ENCODE data around the gene CEP128. TPM values are rescaled to one million over a fixed set of nuclear protein-coding genes. Genes with fewer than 3 reads are reported as not detected.

The CEP128 gene
- total RNA-seq, 2 experiments from 2014 or later = 24.7 to 26.0 TPM

DNA sequence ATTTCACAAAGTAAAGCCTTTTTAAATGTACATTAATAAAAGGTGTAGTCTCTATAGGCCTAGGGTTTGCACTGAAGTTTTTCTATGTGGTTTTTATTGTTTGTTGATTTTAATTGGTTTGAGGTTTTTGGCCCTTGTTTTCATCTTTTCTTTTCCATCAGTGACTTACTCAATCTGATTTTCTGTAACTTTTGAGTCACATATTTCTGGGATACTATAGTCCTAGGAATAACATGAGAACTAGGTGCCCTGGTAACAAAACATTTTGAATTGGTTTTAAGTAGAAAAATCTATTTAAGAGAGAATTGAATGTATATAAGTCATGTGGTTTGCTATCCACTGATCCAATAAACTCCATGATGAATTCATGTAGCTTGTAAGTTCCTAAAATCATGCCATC lies 311.9 kb downstream of the CEP128 start:
- ChIA-PET POLR2A (no interaction called here), CTCF (no interaction called here)
- H3K9me3 Mint-ChIP-seq = peaks cover 3% of the 10 kb centered on the region
- H3K36me3 Mint-ChIP-seq (ENCODE audit: low read depth) = no peaks in the 10 kb centered on the region
- H3K27ac Mint-ChIP-seq = no peak overlapping the region
- DNase-seq = no peak
- H3K4me1 Mint-ChIP-seq = no peaks in the 10 kb centered on the region
- H3K4me3 Mint-ChIP-seq = no peak overlapping the region
- no peaks in the 10 kb centered on the region for H3K27me3 Mint-ChIP-seq

DNA sequence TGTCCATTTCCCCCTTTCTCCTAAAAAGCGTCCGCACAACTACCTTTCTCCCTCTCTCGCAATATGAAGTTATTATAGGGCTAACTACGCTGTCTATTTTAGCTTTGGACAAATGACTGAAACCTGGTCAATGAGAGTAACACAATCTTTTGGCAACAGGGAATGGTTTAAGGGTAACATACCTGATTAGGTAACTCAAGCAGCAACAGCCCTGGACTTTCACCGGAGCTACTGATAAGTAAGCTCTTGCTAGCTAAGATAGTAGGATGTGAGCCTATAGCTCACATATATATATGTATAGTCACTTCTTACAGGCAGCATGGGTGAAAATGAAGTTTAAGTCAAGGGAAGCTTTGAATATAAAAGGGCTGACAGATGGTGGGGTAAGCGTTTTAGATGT lies 313.0 kb downstream of the CEP128 start:
- Mint-ChIP-seq H3K36me3 (ENCODE audit: low read depth) (no peaks in the 10 kb centered on the region), H3K9me3 (peaks cover 11% of the 10 kb centered on the region), H3K4me1 (no peaks in the 10 kb centered on the region), H3K4me3 (no peak overlapping the region), H3K27me3 (no peaks in the 10 kb centered on the region), H3K27ac (no peak overlapping the region)
- ChIA-PET POLR2A (no interaction called here), CTCF (no interaction called here)
- DNase-seq = no peak

DNA sequence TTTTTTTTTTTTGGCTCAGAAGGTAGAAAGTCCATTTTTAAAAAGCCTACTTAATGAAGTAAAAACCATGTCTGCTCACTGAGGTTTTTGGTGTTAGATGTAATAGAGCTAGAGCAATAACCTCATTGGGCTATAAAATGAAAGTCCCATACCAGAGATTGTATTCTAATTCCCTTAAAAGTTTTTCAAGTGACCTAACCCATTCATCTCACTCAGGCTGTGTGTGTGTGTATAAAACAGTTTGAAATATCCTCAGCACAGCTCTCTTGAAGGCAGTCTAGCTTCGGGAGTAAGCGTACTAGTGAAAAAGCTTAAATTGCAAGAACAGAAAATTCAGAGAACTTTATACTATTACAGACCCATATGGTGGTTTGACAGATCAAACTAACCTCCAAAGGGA lies 313.8 kb downstream of the CEP128 start:
- no peaks in the 10 kb centered on the region for H3K4me1 Mint-ChIP-seq
- peaks cover 11% of the 10 kb centered on the region for H3K9me3 Mint-ChIP-seq
- H3K27me3 Mint-ChIP-seq = no peaks in the 10 kb centered on the region
- ChIA-PET CTCF (no interaction called here), POLR2A (no interaction called here)
- H3K36me3 Mint-ChIP-seq (ENCODE audit: low read depth) = no peaks in the 10 kb centered on the region
- H3K4me3 Mint-ChIP-seq = no peak overlapping the region
- no peak for DNase-seq
- H3K27ac Mint-ChIP-seq = no peak overlapping the region

DNA sequence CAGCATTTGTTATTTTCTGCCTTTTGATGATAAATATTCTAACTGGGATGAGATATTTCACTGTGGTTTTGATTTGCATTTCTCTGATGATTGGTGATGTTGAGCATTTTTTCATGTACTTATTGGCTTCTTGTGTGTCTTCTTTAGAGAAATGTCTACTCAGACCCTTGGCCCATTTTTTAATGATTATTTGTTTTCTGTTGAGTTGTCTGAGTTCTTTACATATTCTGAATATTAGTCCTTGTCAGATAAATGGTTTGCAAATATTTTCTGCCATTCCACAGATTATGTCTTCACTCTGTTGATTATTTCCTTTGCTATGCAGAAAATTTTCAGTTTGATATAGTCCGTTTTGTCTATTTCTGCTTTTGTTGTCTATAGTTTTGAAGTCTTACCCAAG lies 317.0 kb downstream of the CEP128 start:
- no peaks in the 10 kb centered on the region for H3K27me3 Mint-ChIP-seq
- CTCF ChIA-PET = no interaction called here
- H3K27ac Mint-ChIP-seq = no peak overlapping the region

DNA sequence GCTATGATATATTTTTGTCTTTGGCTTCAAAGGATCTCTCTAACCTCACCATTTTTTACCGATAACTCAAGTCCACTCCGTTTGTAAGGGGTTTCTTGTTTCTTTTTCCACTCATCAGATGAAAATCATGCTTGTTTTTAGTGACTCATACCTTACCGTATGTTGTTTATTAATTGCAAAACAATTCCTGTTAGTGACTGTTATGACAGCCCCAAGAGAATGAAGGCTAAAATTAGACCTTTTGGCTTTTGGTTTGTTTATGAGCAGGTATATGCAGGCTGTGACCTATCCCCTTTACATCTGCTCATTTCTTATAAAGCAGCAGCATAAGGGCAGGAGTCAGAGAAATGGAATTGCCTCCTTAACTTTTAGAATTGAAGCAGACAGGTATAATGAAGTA lies 319.8 kb downstream of the CEP128 start:
- ChIA-PET CTCF (no interaction called here), POLR2A (no interaction called here)
- no peaks in the 10 kb centered on the region for H3K36me3 Mint-ChIP-seq (ENCODE audit: low read depth)
- H3K27me3 Mint-ChIP-seq = no peaks in the 10 kb centered on the region
- DNase-seq = no peak
- peaks cover 11% of the 10 kb centered on the region for H3K9me3 Mint-ChIP-seq
- H3K27ac Mint-ChIP-seq = no peak overlapping the region
- H3K4me3 Mint-ChIP-seq = no peak overlapping the region
- H3K4me1 Mint-ChIP-seq = no peaks in the 10 kb centered on the region

More for the DNA sequence above, 317.0 kb downstream of the CEP128 start:
- DNase-seq = no peak
- Mint-ChIP-seq H3K4me1 (no peaks in the 10 kb centered on the region), H3K36me3 (ENCODE audit: low read depth) (no peaks in the 10 kb centered on the region), H3K4me3 (no peak overlapping the region), H3K9me3 (peaks cover 11% of the 10 kb centered on the region)
- POLR2A ChIA-PET = no interaction called here

DNA sequence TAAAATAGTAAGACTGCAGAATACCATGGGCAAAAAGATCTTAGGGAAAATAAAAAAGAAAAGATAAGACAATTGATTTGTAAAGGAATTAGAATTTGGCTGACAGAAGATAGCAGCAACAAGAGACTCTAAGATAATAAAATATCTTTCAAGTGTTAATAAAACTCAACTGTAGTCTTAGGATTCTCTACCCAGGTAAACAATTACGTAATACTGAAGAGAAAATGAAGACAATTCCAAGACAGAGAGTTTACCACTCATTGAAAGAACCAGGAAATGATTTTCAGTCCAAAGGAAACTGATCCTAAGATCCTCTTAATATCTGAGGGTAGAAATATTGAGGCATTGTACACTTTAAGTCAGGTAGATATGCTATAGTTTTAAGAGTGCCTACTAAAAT lies 321.1 kb downstream of the CEP128 start:
- Mint-ChIP-seq H3K4me1 (no peaks in the 10 kb centered on the region), H3K4me3 (no peak overlapping the region), H3K27ac (no peak overlapping the region), H3K9me3 (peaks cover 8% of the 10 kb centered on the region), H3K36me3 (ENCODE audit: low read depth) (no peaks in the 10 kb centered on the region), H3K27me3 (no peaks in the 10 kb centered on the region)
- CTCF ChIA-PET = no interaction called here
- DNase-seq = no peak
- POLR2A ChIA-PET = no interaction called here

DNA sequence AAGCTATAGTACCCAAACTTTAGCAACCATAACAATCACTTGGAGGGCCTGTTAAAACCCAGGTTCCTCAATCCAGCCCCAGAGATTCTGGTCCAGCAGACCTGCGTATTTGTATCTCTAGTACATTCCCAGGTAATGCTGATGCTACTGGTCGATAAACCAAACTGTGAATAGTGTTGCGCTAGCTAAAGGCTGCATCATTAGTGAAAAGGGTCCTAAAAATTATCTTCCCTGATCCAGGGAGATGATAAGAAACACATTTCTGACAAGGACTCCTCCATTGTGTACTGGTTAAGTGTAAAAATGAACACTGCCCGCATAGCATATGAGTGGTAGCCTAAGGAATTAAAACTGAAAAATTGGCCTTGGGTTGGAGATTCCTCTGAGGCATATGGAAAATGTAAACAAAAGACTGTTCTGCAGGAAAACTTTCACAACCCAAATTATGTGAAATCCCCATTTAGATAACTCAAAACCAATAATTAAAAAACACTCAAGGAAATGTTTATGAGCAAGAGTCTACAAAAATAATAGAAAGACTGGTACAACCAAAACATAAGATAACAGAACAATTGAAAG lies 322.7 kb downstream of the CEP128 start:
- CTCF ChIA-PET = interaction anchor here (0.7 kb wide), 1 partner anchor 999 kb away, joined by 5 read pairs; no protein-coding TSS in a partner anchor
- DNase-seq = no peak

DNA sequence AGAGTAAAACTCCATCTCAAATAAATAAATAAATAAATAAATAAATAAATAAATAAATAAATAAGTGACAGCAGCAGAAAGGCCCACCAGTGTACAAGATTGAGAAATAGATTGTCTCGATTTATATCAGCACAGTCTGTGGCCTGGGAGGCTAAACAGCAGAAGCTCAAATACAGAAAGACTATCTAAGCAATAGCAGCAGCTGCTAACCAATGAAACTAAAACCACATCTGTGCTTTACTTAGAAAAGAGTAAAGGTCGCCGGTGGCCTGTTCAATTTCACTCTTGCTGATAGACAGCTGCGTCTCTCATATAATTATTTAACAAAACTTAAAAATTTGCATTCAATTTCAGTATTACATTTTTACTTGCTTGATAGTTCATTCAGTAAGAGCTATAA lies 325.7 kb downstream of the CEP128 start:
- H3K36me3 Mint-ChIP-seq (ENCODE audit: low read depth) = no peaks in the 10 kb centered on the region
- H3K4me1 Mint-ChIP-seq = no peaks in the 10 kb centered on the region
- ChIA-PET CTCF (no interaction called here), POLR2A (no interaction called here)
- H3K27ac Mint-ChIP-seq = no peak overlapping the region
- H3K27me3 Mint-ChIP-seq = no peaks in the 10 kb centered on the region
- no peak for DNase-seq
- H3K4me3 Mint-ChIP-seq = no peak overlapping the region
- H3K9me3 Mint-ChIP-seq = no peaks in the 10 kb centered on the region

More for the DNA sequence above, 322.7 kb downstream of the CEP128 start:
- Mint-ChIP-seq H3K9me3 (peaks cover 1% of the 10 kb centered on the region), H3K27me3 (no peaks in the 10 kb centered on the region), H3K27ac (no peak overlapping the region), H3K36me3 (ENCODE audit: low read depth) (no peaks in the 10 kb centered on the region), H3K4me1 (no peaks in the 10 kb centered on the region), H3K4me3 (no peak overlapping the region)
- POLR2A ChIA-PET = no interaction called here

DNA sequence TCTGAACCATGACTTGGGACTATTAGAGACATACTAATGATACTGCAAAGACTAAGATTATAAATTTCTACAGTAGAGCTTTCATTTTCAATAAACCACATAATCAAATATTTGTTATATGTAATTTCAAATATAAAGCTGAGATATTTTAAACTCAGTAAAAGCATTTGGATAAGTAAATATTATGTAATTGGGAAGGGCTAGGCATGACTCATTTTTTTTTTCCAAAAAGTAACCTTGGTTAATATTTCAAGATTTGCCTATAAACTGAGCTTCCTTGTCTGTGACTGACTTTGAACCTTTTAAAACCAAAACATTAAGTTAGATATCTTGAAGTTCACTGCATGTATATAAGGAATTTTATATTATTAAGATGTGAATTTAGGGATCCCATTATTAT lies 332.5 kb downstream of the CEP128 start:
- Mint-ChIP-seq H3K36me3 (ENCODE audit: low read depth) (no peaks in the 10 kb centered on the region), H3K4me3 (no peak overlapping the region), H3K4me1 (no peaks in the 10 kb centered on the region), H3K27me3 (no peaks in the 10 kb centered on the region), H3K27ac (no peak overlapping the region), H3K9me3 (no peaks in the 10 kb centered on the region)
- ChIA-PET POLR2A (no interaction called here), CTCF (no interaction called here)
- DNase-seq = no peak

DNA sequence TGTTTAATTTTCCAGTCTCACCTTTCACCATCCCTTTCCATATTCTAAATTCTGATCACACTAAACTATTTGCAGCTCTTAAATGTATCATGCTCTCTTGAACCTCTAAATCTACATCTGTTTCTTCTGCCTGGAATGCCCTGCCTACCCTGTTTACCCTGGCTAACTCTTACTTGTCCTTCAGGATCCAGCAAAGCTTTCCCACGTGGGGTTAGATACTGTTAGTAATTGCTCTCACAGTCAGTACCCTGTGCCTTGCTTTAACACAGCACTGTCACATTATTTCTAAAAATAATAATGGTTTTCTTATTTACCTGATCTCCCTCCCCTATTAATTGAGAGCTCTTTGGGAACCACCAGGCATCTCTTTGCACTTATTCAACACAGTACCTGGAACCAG lies 333.0 kb downstream of the CEP128 start:
- Mint-ChIP-seq H3K36me3 (ENCODE audit: low read depth) (no peaks in the 10 kb centered on the region), H3K4me3 (no peak overlapping the region), H3K27ac (no peak overlapping the region), H3K27me3 (no peaks in the 10 kb centered on the region), H3K4me1 (no peaks in the 10 kb centered on the region), H3K9me3 (no peaks in the 10 kb centered on the region)
- POLR2A ChIA-PET = no interaction called here
- CTCF ChIA-PET = no interaction called here
- DNase-seq = no peak

DNA sequence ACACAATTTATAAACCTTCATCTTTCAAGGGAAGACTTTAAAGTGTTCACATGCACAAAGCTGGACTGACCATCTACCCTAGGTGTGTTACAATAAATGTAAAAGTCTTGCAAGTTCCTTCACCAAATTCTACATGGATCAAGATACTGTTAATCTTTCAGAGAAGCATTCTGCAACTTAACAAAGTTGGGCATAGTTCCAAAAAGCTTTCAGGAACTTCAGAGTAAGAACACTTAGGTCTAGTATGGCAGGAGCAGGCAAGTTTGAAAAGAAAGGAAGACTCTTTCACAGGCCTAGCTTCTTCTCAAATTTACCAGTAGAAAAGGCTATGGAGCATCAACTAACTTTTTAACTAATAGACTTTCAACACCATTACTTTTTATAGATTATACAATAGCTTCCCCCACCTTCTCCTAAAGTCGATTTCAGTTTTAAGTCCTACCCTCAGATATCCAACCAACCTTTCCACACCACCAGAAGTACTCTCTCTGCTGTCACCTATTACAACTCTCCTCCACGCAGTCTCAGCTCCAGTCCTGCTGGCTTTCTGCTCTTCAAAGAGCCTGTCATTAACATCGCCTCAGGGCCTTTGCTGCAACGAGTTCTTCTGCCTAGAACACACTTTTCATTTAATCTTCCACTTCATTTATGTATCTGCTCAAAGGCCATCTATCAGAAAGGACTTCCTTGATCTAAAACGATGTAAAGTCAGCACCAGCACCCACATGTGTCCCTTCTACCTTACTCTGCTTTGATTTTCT lies 333.9 kb downstream of the CEP128 start:
- no peaks in the 10 kb centered on the region for H3K27me3 Mint-ChIP-seq
- no peaks in the 10 kb centered on the region for H3K4me1 Mint-ChIP-seq
- no peaks in the 10 kb centered on the region for H3K9me3 Mint-ChIP-seq
- DNase-seq = no peak
- no peak overlapping the region for H3K4me3 Mint-ChIP-seq
- ChIA-PET CTCF (no interaction called here), POLR2A (no interaction called here)
- H3K27ac Mint-ChIP-seq = no peak overlapping the region
- H3K36me3 Mint-ChIP-seq (ENCODE audit: low read depth) = no peaks in the 10 kb centered on the region

DNA sequence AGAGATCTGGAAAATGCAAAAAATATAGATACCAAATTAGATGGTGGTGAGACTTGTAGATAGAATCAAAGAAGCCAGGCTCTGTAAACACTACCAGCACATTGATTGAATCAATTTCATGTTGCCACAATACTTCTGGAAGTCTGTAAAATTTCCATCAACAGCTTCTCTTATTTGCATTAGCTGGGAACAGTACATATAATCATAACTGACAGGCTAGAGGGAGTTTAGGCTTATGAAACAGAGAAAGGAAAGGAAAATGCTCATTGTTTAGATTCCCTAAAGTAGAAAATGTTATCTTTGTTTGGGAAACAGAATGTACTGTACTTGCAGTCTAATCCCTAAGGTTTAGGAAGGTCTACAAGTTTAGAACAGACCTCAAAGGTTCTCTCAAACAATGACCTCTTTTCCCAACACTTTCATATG lies 335.2 kb downstream of the CEP128 start:
- no peaks in the 10 kb centered on the region for H3K36me3 Mint-ChIP-seq (ENCODE audit: low read depth)
- no peak for DNase-seq
- ChIA-PET POLR2A (no interaction called here), CTCF (no interaction called here)
- no peak overlapping the region for H3K27ac Mint-ChIP-seq
- no peaks in the 10 kb centered on the region for H3K4me1 Mint-ChIP-seq
- no peaks in the 10 kb centered on the region for H3K27me3 Mint-ChIP-seq
- no peak overlapping the region for H3K4me3 Mint-ChIP-seq
- H3K9me3 Mint-ChIP-seq = no peaks in the 10 kb centered on the region

DNA sequence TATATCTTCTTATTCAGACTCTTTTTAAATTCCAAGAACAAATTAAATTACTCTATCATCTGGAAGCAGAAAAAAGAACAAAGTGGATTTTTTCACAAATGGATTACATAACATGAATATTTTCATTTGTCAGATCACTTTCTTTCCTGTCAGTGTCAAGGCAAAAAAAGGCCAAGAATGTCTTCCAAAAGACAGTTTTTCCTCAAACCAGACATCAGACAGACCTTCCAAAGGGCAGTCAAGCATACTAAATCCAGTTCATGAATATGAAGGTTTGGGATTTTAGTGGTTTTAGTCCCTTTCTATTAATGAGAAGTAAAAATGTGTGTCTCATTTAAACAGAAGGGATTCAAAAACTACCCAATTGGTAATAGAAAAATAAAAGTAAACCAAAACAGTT lies 336.0 kb downstream of the CEP128 start:
- Mint-ChIP-seq H3K4me3 (no peak overlapping the region), H3K36me3 (ENCODE audit: low read depth) (no peaks in the 10 kb centered on the region), H3K27ac (no peak overlapping the region), H3K27me3 (no peaks in the 10 kb centered on the region), H3K9me3 (no peaks in the 10 kb centered on the region), H3K4me1 (no peaks in the 10 kb centered on the region)
- CTCF ChIA-PET = no interaction called here
- POLR2A ChIA-PET = no interaction called here
- no peak for DNase-seq

DNA sequence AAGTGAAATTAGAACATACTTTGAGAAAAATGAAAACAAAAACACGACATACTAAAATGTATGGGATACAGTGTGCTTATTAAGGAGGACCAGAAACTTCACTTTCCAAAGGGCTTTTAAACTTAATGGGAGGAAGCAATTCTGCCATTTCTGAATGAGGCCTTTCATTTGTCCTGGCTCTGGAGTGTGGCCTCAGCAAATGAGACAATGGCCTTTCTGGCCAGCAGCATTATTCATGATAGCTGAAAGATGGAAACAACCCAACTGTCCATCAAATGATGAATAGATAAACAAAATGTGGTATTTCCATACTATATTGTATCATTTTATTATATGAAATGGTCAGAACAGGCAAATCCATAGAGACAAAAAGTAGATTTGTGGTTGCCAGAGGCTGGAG lies 338.6 kb downstream of the CEP128 start:
- DNase-seq = no peak
- no peak overlapping the region for H3K27ac Mint-ChIP-seq
- no peaks in the 10 kb centered on the region for H3K4me1 Mint-ChIP-seq
- CTCF ChIA-PET = no interaction called here
- POLR2A ChIA-PET = no interaction called here
- H3K36me3 Mint-ChIP-seq (ENCODE audit: low read depth) = no peaks in the 10 kb centered on the region
- H3K9me3 Mint-ChIP-seq = no peaks in the 10 kb centered on the region
- no peak overlapping the region for H3K4me3 Mint-ChIP-seq
- H3K27me3 Mint-ChIP-seq = no peaks in the 10 kb centered on the region
